ENCODE results near the gene MAPRE2.
"Not testable (repeated sequence)": the region's sequence is repeated elsewhere in the genome, so short reads cannot be mapped to it uniquely, and the experiment has no call there.

MAPRE2 gene

GRCh38 chr18:35150195-35150594, 109.0 kb downstream of the MAPRE2 start:
- DNase-seq (ENCODE audit: low read depth, low spot score) = not testable (repeated sequence)

- no peak for DNase-seq (ENCODE audit: low read depth, low spot score)
Measured at GRCh38 chr18:35153609-35154272, 112.5 kb downstream of the MAPRE2 start.

- peak; percentile 9 for DNase-seq (ENCODE audit: low read depth, low spot score)
Measured at GRCh38 chr18:35155398-35156117, 114.3 kb downstream of the MAPRE2 start.

- no peak for DNase-seq (ENCODE audit: low read depth, low spot score)
Measured at GRCh38 chr18:35157181-35157580, 116.0 kb downstream of the MAPRE2 start.

GRCh38 chr18:35158728-35159450, 117.7 kb downstream of the MAPRE2 start:
- no peak for DNase-seq (ENCODE audit: low read depth, low spot score)

GRCh38 chr18:35159782-35160181, 118.6 kb downstream of the MAPRE2 start:
- no peak for DNase-seq (ENCODE audit: low read depth, low spot score)

GRCh38 chr18:35161485-35161884, 120.3 kb downstream of the MAPRE2 start:
- no peak for DNase-seq (ENCODE audit: low read depth, low spot score)

- DNase-seq (ENCODE audit: low read depth, low spot score) = no peak
Measured at GRCh38 chr18:35161934-35162333, 120.7 kb downstream of the MAPRE2 start.

- no peak for DNase-seq (ENCODE audit: low read depth, low spot score)
Measured at GRCh38 chr18:35163014-35163539, 121.9 kb downstream of the MAPRE2 start.

- DNase-seq (ENCODE audit: low read depth, low spot score) = no peak
Measured at GRCh38 chr18:35163721-35164120, 122.5 kb downstream of the MAPRE2 start.

- DNase-seq (ENCODE audit: low read depth, low spot score) = no peak
Measured at GRCh38 chr18:35164133-35164532, 122.9 kb downstream of the MAPRE2 start.

GRCh38 chr18:35167332-35167731, 126.1 kb downstream of the MAPRE2 start:
- no peak for DNase-seq (ENCODE audit: low read depth, low spot score)

- DNase-seq (ENCODE audit: low read depth, low spot score) = no peak
Measured at GRCh38 chr18:35167857-35168256, 126.6 kb downstream of the MAPRE2 start.

GRCh38 chr18:35170323-35170722, 129.1 kb downstream of the MAPRE2 start:
- not testable (repeated sequence) for DNase-seq (ENCODE audit: low read depth, low spot score)

- DNase-seq (ENCODE audit: low read depth, low spot score) = no peak
Measured at GRCh38 chr18:35171315-35171987, 130.2 kb downstream of the MAPRE2 start.

- no peak for DNase-seq (ENCODE audit: low read depth, low spot score)
Measured at GRCh38 chr18:35172009-35172408, 130.8 kb downstream of the MAPRE2 start.

- DNase-seq (ENCODE audit: low read depth, low spot score) = no peak
Measured at GRCh38 chr18:35172451-35173035, 131.3 kb downstream of the MAPRE2 start.

- no peak for DNase-seq (ENCODE audit: low read depth, low spot score)
Measured at GRCh38 chr18:35174093-35174731, 133.0 kb downstream of the MAPRE2 start.

- no peak for DNase-seq (ENCODE audit: low read depth, low spot score)
Measured at GRCh38 chr18:35174745-35175144, 133.5 kb downstream of the MAPRE2 start.

- no peak for DNase-seq (ENCODE audit: low read depth, low spot score)
Measured at GRCh38 chr18:35176925-35177324, 135.7 kb downstream of the MAPRE2 start.

GRCh38 chr18:35178260-35178659, 137.0 kb downstream of the MAPRE2 start:
- no peak for DNase-seq (ENCODE audit: low read depth, low spot score)
